Neural crest cell (in vitro differentiated cells): ENCODE data around the gene ERCC6L2. TPM values are rescaled to one million over a fixed set of nuclear protein-coding genes. Genes with fewer than 3 reads are reported as not detected.

ENCODE experiments used
- DNase-seq: peaks from one replicate; pipeline ENCODE4 v3.0.0; 2021; ENCODE audit warnings: low read depth, mixed read lengths, low spot score
- H3K27ac Mint-ChIP-seq: one replicate; pipeline ENCODE4 v1.8.0; 2021; ENCODE audit warnings: mild to moderate bottlenecking, mixed read lengths; ENCODE audit not compliant: unreplicated experiment
- H3K27me3 Mint-ChIP-seq: 2 replicates; pipeline ENCODE4 v1.8.0; 2021; ENCODE audit warnings: low read depth, mild to moderate bottlenecking, mixed read lengths
- H3K36me3 Mint-ChIP-seq: 2 replicates; pipeline ENCODE4 v1.8.0; 2021; ENCODE audit warnings: low read depth, mild to moderate bottlenecking, mixed read lengths
- H3K4me1 Mint-ChIP-seq: 2 replicates; pipeline ENCODE4 v1.8.0; 2021; ENCODE audit warnings: mixed read lengths
- H3K4me3 Mint-ChIP-seq: one replicate; pipeline ENCODE4 v1.8.0; 2021; ENCODE audit warnings: mild to moderate bottlenecking, mixed read lengths
- H3K9me3 Mint-ChIP-seq: 2 replicates; pipeline ENCODE4 v1.8.0; 2021; ENCODE audit warnings: mixed read lengths
- long read RNA-seq: library from polyadenylated mRNA; unstranded; transcript quantifications from one replicate; pipeline ENCODE4 v2.0.0, GENCODE V29; 2020
- total RNA-seq: library from RNA; stranded (reverse); gene quantifications from 2 replicates; pipeline ENCODE4 v1.2.1, GENCODE V29; 2021
- TF ChIP-seq, protein P1 (sequence below): fragments of 200-600 bp; sonication (generic); conservative IDR thresholded peaks from 2 replicates; pipeline ENCODE4 v1.5.0; 2021; ENCODE audit warnings: antibody characterized with exemption, mild to moderate bottlenecking

Gene ERCC6L2, protein sequence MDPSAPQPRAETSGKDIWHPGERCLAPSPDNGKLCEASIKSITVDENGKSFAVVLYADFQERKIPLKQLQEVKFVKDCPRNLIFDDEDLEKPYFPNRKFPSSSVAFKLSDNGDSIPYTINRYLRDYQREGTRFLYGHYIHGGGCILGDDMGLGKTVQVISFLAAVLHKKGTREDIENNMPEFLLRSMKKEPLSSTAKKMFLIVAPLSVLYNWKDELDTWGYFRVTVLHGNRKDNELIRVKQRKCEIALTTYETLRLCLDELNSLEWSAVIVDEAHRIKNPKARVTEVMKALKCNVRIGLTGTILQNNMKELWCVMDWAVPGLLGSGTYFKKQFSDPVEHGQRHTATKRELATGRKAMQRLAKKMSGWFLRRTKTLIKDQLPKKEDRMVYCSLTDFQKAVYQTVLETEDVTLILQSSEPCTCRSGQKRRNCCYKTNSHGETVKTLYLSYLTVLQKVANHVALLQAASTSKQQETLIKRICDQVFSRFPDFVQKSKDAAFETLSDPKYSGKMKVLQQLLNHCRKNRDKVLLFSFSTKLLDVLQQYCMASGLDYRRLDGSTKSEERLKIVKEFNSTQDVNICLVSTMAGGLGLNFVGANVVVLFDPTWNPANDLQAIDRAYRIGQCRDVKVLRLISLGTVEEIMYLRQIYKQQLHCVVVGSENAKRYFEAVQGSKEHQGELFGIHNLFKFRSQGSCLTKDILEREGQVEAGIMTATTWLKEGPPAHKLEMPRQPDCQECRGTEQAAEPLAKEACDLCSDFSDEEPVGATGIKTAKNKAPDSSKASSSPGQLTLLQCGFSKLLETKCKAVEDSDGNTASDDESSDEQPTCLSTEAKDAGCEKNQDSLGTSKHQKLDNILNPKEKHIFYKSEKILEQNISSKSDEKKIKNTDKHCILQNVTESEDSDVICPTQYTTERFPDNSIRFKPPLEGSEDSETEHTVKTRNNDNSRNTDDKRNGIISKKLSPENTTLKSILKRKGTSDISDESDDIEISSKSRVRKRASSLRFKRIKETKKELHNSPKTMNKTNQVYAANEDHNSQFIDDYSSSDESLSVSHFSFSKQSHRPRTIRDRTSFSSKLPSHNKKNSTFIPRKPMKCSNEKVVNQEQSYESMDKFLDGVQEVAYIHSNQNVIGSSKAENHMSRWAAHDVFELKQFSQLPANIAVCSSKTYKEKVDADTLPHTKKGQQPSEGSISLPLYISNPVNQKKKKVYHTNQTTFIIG (N-terminal part only)
- 58.1 and 64.3 TPM in 2 replicates for total RNA-seq
- long read RNA-seq, full-length matches to known transcripts, result 2 of 94 reads
- long read RNA-seq, partial matches to known transcripts, result 17 of 94 reads
- long read RNA-seq, other reads (novel, unspliced or antisense), result 75 of 94 reads

DNA sequence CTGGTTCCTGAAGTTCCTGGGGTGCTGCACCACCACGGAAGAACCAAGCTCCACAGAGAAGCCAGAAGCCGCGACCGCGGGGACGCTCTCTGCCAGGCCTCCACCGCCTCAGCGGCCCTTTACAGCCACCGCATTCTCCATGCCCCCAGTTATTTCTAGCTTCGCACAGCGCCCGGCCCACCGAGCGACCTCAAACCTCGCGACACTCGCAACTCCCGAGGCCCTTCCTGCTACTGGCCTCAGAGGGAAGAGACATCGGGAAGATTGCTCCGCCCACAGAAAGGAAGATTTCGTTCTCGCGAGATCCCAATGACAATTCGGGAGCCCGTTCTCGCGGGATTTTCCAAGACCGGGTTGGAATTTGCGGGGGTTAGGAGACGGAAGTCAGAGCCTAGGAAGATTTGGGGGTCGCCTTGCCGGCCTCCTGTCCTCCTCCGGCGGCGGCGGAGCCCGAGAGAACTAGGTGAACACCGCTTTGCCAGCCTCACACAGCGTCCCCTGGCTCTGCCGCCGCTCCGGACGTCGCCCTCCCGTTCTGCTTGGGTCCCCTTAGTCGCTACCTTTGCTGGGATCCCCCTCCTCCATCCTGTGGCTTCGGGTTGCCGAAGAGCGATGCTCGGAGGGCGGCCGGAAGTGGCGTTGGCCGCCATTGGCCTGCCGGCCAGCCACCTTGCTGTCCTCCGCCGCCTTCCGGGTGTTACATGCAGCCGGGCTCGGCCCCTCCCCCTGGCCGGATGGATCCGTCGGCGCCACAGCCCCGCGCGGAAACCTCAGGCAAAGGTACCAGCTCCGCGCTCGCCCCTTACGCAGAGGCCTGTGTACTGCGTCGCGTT lies at the start of gene ERCC6L2:
Gene ERCC6L2, plus strand, starts transcription at position 387 of the 833 bp plus-strand sequence. Its CDS starts 348 bp downstream, at position 735.
- TF ChIP-seq, protein P1, sequence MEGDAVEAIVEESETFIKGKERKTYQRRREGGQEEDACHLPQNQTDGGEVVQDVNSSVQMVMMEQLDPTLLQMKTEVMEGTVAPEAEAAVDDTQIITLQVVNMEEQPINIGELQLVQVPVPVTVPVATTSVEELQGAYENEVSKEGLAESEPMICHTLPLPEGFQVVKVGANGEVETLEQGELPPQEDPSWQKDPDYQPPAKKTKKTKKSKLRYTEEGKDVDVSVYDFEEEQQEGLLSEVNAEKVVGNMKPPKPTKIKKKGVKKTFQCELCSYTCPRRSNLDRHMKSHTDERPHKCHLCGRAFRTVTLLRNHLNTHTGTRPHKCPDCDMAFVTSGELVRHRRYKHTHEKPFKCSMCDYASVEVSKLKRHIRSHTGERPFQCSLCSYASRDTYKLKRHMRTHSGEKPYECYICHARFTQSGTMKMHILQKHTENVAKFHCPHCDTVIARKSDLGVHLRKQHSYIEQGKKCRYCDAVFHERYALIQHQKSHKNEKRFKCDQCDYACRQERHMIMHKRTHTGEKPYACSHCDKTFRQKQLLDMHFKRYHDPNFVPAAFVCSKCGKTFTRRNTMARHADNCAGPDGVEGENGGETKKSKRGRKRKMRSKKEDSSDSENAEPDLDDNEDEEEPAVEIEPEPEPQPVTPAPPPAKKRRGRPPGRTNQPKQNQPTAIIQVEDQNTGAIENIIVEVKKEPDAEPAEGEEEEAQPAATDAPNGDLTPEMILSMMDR, result peak; percentile 20
- H3K4me1 Mint-ChIP-seq, result peaks cover 18% of the 10 kb centered on the region
- peaks cover 3% of the 10 kb centered on the region for H3K9me3 Mint-ChIP-seq
- H3K4me3 Mint-ChIP-seq, result no peak within 1 kb of the TSS
- H3K27ac Mint-ChIP-seq, result no peak within 1 kb of the TSS
- H3K36me3 Mint-ChIP-seq, result peaks cover 23% of the 10 kb centered on the region
- DNase-seq, result peak; percentile 94
- H3K27me3 Mint-ChIP-seq, result no peaks in the 10 kb centered on the region

- H3K9me3 Mint-ChIP-seq, result no peaks in the 10 kb centered on the region
- TF ChIP-seq, protein P1, result no peak
- H3K27me3 Mint-ChIP-seq, result no peaks in the 10 kb centered on the region
- H3K27ac Mint-ChIP-seq, result no peak overlapping the region
- no peaks in the 10 kb centered on the region for H3K4me1 Mint-ChIP-seq
- no peak overlapping the region for H3K4me3 Mint-ChIP-seq
- no peaks in the 10 kb centered on the region for H3K36me3 Mint-ChIP-seq
- DNase-seq, result no peak
Observed at GRCh38 chr9:95826183-95826838, 49.2 kb upstream of the ERCC6L2 start.

DNA sequence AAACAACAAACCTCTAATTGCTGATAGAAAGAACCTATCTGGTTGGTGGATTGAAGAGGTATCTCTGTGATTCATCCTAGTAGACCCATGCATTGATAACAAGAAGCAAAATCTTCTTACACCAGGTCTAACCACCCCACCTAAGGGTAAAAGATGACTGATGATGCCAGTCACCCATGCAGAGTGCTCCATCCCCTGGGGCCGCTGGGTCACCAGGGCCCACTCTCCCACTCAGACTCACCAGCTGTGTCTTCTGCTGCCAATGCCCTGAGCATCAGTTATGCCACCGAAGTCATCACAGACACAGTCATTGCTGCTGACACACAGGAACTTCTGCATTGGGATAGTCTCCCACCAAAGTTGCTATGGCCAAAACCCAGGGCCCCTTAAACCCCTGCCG lies 44.7 kb upstream of the ERCC6L2 start:
- TF ChIP-seq, protein P1, result no peak
- no peaks in the 10 kb centered on the region for H3K36me3 Mint-ChIP-seq
- no peaks in the 10 kb centered on the region for H3K27me3 Mint-ChIP-seq
- no peak overlapping the region for H3K4me3 Mint-ChIP-seq
- H3K27ac Mint-ChIP-seq, result no peak overlapping the region
- peaks cover 5% of the 10 kb centered on the region for H3K4me1 Mint-ChIP-seq
- DNase-seq, result no peak
- H3K9me3 Mint-ChIP-seq, result no peaks in the 10 kb centered on the region

- H3K9me3 Mint-ChIP-seq, result no peaks in the 10 kb centered on the region
- peaks cover 5% of the 10 kb centered on the region for H3K4me1 Mint-ChIP-seq
Observed at GRCh38 chr9:95831810-95832209, 43.7 kb upstream of the ERCC6L2 start.

More at GRCh38 chr9:95831810-95832209, 43.7 kb upstream of the ERCC6L2 start:
- DNase-seq, result no peak
- TF ChIP-seq, protein P1, result no peak
- Mint-ChIP-seq H3K4me3 (no peak overlapping the region), H3K27ac (no peak overlapping the region), H3K27me3 (no peaks in the 10 kb centered on the region), H3K36me3 (no peaks in the 10 kb centered on the region)
